ENCODE measurements around the gene SCN5A. TPM values are rescaled to one million over a fixed set of nuclear protein-coding genes. Genes with fewer than 3 reads are reported as not detected.

Gene SCN5A
- total RNA-seq, 1 donor from 2014 or later = 3.9 TPM

DNA sequence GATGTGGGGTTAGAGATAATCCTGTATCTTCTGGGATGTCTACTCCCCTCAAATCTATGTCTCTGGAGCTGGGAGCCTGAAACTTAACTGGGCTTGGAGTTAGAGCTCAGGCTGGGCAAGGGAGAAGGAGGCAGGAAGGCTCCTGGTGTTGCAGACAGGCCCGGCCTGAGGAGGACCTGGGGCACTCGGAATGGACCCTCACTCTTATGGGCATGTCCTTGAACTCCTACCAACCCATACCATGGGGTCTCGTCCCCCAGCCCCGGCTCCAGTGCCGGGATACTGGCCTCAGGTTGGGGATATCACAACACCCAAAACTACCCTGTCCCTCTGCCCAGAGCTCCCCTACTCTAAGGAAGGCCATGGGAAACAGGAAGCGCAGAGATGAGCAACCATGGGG, 45.2 kb downstream of the SCN5A start:
- Histone ChIP-seq H2AFZ (replicated peaks) (no peak overlapping the region), H3K36me3 (no peaks in the 10 kb centered on the region), H3K4me1 (peaks cover 7% of the 10 kb centered on the region), H3K79me2 (ENCODE audit: low read depth) (no peaks in the 10 kb centered on the region), H3K4me2 (no peak overlapping the region), H3K4me3 (no peak overlapping the region), H3K27ac (no peak overlapping the region), H4K20me1 (ENCODE audit: low read depth) (no peaks in the 10 kb centered on the region), H3K9me3 (ENCODE audit: low read depth) (no peaks in the 10 kb centered on the region), H3F3A (ENCODE audit: low read depth) (peaks cover 6% of the 10 kb centered on the region), H3K9ac (no peak overlapping the region), H3K27me3 (no peaks in the 10 kb centered on the region)
- Mint-ChIP-seq H3K27ac (no peak overlapping the region), H3K9me3 (peaks cover 7% of the 10 kb centered on the region), H3K4me3 (no peak overlapping the region), H3K4me1 (peaks cover 30% of the 10 kb centered on the region), H3K27me3 (ENCODE audit: insufficient read depth, low read depth) (peaks cover 47% of the 10 kb centered on the region), H3K36me3 (no peaks in the 10 kb centered on the region)
- DNase-seq (ENCODE audit: low spot score) = no peak
- TF ChIP-seq, protein P1, sequence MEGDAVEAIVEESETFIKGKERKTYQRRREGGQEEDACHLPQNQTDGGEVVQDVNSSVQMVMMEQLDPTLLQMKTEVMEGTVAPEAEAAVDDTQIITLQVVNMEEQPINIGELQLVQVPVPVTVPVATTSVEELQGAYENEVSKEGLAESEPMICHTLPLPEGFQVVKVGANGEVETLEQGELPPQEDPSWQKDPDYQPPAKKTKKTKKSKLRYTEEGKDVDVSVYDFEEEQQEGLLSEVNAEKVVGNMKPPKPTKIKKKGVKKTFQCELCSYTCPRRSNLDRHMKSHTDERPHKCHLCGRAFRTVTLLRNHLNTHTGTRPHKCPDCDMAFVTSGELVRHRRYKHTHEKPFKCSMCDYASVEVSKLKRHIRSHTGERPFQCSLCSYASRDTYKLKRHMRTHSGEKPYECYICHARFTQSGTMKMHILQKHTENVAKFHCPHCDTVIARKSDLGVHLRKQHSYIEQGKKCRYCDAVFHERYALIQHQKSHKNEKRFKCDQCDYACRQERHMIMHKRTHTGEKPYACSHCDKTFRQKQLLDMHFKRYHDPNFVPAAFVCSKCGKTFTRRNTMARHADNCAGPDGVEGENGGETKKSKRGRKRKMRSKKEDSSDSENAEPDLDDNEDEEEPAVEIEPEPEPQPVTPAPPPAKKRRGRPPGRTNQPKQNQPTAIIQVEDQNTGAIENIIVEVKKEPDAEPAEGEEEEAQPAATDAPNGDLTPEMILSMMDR (IDR thresholded peaks at IDR 0.05) = no peak
- TF ChIP-seq EZH2 (IDR thresholded peaks at IDR 0.05) (no peak), EZH2phosphoT487 (IDR thresholded peaks at IDR 0.05) (no peak)

- DNase-seq (ENCODE audit: low spot score) = no peak
- H3K4me3 ChIP-seq = no peak overlapping the region
- Mint-ChIP-seq H3K4me3 (no peak overlapping the region), H3K9me3 (peaks cover 7% of the 10 kb centered on the region), H3K36me3 (no peaks in the 10 kb centered on the region), H3K27me3 (ENCODE audit: insufficient read depth, low read depth) (peaks cover 50% of the 10 kb centered on the region), H3K4me1 (peaks cover 30% of the 10 kb centered on the region), H3K27ac (no peak overlapping the region)
- no peak overlapping the region for H2AFZ ChIP-seq (replicated peaks)
- no peaks in the 10 kb centered on the region for H3K9me3 ChIP-seq (ENCODE audit: low read depth)
- no peak overlapping the region for H3K9ac ChIP-seq
- no peak overlapping the region for H3K27ac ChIP-seq
- no peaks in the 10 kb centered on the region for H3K36me3 ChIP-seq
- peaks cover 6% of the 10 kb centered on the region for H3F3A ChIP-seq (ENCODE audit: low read depth)
- no peaks in the 10 kb centered on the region for H3K27me3 ChIP-seq
- peaks cover 7% of the 10 kb centered on the region for H3K4me1 ChIP-seq
- no peaks in the 10 kb centered on the region for H4K20me1 ChIP-seq (ENCODE audit: low read depth)
- no peak overlapping the region for H3K4me2 ChIP-seq
- TF ChIP-seq EZH2 (IDR thresholded peaks at IDR 0.05) (no peak), EZH2phosphoT487 (IDR thresholded peaks at IDR 0.05) (no peak)
- TF ChIP-seq, protein P1 (IDR thresholded peaks at IDR 0.05) = no peak
- H3K79me2 ChIP-seq (ENCODE audit: low read depth) = no peaks in the 10 kb centered on the region
Measured at GRCh38 chr3:38603731-38604131, 45.8 kb downstream of the SCN5A start.

DNA sequence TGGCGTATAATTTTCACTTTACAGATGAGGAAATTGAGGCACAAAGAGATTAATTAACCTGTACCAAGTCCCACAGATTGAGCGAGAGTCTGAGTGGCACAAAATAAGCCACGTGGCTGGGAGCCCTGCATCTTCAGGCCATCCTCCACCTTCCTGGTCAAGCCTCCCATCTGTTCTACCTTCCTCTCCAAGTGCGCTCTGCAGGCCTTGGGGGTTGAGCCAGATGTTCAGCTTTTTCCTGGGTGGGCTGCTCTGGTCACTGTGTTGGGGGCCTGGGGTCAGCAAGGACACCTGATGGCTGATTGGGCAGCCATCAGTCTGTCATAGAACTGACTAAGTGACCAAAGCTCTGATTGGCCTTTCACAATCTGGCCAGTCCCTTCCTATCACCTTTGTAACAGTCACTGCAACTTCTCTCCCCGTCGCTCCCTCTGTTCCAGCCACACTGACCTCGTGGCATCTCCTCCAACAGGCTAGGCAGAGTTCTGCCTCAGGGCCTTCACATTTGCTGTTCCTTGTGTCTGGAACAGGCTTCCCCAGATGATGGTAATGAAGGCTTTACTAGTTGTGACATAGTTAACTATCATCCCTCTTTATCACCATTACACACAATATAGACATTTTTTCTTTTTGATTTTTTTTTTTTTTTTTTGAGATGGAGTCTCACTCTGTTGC, 46.8 kb downstream of the SCN5A start:
- Histone ChIP-seq H3K4me3 (no peak overlapping the region), H3F3A (ENCODE audit: low read depth) (peaks cover 6% of the 10 kb centered on the region), H3K27me3 (no peaks in the 10 kb centered on the region), H3K27ac (no peak overlapping the region), H3K9ac (no peak overlapping the region), H3K4me1 (peaks cover 7% of the 10 kb centered on the region), H3K36me3 (no peaks in the 10 kb centered on the region), H3K4me2 (no peak overlapping the region), H2AFZ (replicated peaks) (no peak overlapping the region), H3K79me2 (ENCODE audit: low read depth) (no peaks in the 10 kb centered on the region), H4K20me1 (ENCODE audit: low read depth) (no peaks in the 10 kb centered on the region), H3K9me3 (ENCODE audit: low read depth) (no peaks in the 10 kb centered on the region)
- no peak for DNase-seq (ENCODE audit: low spot score)
- Mint-ChIP-seq H3K27me3 (ENCODE audit: insufficient read depth, low read depth) (peaks cover 57% of the 10 kb centered on the region), H3K4me1 (peaks cover 30% of the 10 kb centered on the region), H3K4me3 (no peak overlapping the region), H3K36me3 (no peaks in the 10 kb centered on the region), H3K27ac (no peak overlapping the region), H3K9me3 (peaks cover 10% of the 10 kb centered on the region)
- TF ChIP-seq, protein P1 (IDR thresholded peaks at IDR 0.05) = no peak
- no peak for TF ChIP-seq EZH2phosphoT487 (IDR thresholded peaks at IDR 0.05)
- TF ChIP-seq EZH2 (IDR thresholded peaks at IDR 0.05) = no peak
